HG02852 (cell line): ENCODE measurements around the gene SGSH.
A peak's percentile ranks its signal among the peaks of the same experiment; 100 is the strongest.
"Not testable (repeated sequence)": the region's sequence is repeated elsewhere in the genome, so short reads cannot be mapped to it uniquely, and the experiment has no call there.

Experiments
- ATAC-seq: cut with Tn5 transposase; IDR thresholded peaks from one replicate; pipeline ENCODE4 v1.9.1; 2021; ENCODE audit warnings: mild to moderate bottlenecking, moderate library complexity; ENCODE audit not compliant: unreplicated experiment

The SGSH gene

GRCh38 chr17:80220054-80220735, at the start of gene SGSH, which contains the start of gene SLC26A11:
SGSH (minus strand) TSS chr17:80220333; CDS start chr17:80220313, 20 bp downstream.
SLC26A11 (plus strand) TSS chr17:80220427; CDS start chr17:80221561, 1,134 bp downstream.
- ATAC-seq: peak; percentile 49

- no peak for ATAC-seq
These were observed 49.3 kb upstream of the SGSH start for GRCh38 chr17:80269405-80269807.

GRCh38 chr17:80268427-80268826, 48.3 kb upstream of the SGSH start:
- no peak for ATAC-seq

DNA sequence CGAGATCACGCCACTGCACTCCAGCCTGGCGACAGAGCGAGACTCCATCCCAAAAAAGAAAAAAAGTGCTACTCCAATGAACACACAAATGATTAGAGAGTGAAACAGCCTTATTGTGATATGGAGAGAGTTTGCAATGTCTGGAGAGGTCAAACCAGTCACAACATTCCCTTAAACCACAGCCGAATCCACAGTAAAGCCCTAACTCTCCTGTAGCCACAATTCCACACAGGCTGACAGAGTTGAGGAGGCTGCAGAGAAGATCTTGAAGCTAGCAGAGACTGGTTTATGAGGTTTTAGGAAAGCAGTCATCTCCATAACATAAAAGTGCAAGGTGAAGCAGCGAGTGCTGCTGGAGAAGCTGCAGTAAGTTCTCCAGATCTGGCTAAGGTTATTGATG, 47.3 kb upstream of the SGSH start:
- ATAC-seq: no peak

DNA sequence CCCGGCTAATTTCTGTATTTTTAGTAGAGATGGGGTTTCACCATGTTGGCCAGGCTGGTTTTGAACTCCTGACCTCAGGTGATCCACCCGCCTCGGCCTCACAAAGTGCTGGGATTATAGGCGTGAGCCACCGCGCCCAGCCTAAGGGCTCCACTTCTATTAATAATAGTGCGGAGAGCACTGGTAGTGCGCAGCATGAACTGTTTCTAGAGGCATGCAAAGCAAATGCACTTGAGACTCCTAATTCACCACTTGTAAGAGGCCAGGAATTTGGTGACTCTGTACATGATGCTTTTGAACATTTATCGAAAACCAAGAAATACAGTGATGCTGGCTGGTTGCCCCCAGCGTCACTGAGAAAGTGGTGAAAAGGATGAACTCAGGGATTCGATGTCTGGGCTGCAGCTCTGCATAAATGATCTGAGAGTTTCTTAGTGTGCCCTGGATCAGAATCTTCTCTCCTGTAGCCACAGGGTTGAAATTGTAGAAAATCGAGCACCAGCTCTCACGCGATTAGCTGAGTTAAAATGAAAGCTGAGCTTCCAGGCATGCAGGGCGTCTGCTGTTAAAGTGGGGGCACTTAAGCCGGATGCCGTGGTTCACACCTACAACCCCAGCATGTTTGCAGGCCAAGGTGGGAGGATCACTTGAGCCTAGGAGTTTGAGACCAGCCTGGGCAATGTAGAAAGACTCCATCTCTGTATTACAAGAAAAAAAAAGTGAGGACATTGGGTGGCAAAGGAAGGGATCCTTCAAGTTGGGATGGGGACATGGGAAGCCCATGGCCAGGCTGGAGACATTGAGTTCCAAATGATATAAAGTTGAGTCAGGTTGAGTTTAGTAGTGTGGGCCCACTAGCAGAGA, 45.3 kb upstream of the SGSH start:
- ATAC-seq: no peak

- no peak for ATAC-seq
These were observed 44.3 kb upstream of the SGSH start for GRCh38 chr17:80264205-80265075.

GRCh38 chr17:80263253-80264204, 43.4 kb upstream of the SGSH start:
- peak; percentile 50 for ATAC-seq

DNA sequence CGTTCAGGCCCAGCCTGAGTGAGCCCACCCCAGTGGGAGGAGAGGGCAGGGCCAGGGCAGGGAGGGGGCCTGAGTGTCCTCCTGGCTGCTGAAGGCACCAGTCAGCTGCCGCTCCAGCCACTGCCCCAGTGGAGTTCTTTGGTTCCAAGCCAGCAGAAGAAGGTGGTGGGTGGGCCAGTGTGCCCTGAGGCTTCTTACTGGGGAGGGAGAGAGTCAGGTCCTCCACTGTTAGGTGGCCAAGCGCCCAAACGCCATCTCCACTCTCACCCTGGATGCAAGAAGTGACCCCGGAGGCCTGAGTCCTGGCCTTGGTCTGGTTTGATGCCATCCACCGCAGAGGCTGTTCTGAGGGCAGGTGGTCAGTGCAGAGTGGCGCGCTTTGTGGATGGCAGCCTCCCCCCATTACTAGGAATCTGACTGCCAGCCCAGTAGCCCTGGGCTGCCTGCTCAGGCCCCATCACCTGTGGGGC, 42.7 kb upstream of the SGSH start:
- ATAC-seq: no peak

GRCh38 chr17:80262291-80262690, 42.2 kb upstream of the SGSH start:
- no peak for ATAC-seq

DNA sequence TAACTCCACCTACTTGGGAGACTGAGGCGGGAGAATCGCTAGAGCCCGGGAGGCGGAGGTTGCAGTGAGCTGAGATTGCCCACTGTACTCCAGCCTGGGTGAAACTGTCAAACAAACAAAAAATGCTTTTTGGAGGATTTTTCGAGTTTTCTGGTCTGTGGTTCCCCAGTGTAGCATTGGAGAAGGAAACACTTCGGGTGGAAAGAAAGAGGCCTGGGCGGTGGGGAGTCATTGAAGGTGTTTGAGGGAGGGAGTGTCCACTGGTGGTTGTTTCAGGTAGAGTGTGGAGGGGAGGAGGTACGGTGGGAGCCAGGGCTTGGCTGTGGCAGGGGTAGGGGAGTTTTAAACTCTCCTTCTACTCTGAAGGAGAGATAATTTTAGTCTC, 41.8 kb upstream of the SGSH start:
- no peak for ATAC-seq

GRCh38 chr17:80261159-80261894, 41.2 kb upstream of the SGSH start:
- no peak for ATAC-seq

DNA sequence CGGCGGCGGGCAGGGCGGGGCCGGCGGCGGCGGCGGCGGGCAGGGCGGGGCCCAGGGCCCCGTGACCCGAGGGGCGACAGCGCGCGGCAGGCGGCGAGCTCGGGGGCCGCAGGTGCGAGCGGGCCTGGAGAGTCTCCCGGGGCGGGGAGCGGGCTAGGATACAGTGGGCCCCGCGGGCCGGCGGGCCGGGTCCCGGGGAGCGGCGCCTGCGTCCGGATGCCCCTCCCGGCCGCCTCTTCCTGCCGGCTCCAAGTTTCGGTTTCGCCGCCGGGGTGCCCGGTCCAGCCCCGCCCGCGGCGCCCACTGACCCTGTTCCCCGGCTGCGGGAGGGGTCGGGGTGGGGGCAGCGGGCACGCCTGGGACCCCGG, 40.6 kb upstream of the SGSH start, which contains the start of gene RNF213:
Gene RNF213 (plus strand): TSS at position 62 of the 368 bp plus-strand sequence. CDS start 2,830 bp downstream, outside the sequence.
- ATAC-seq: no peak

DNA sequence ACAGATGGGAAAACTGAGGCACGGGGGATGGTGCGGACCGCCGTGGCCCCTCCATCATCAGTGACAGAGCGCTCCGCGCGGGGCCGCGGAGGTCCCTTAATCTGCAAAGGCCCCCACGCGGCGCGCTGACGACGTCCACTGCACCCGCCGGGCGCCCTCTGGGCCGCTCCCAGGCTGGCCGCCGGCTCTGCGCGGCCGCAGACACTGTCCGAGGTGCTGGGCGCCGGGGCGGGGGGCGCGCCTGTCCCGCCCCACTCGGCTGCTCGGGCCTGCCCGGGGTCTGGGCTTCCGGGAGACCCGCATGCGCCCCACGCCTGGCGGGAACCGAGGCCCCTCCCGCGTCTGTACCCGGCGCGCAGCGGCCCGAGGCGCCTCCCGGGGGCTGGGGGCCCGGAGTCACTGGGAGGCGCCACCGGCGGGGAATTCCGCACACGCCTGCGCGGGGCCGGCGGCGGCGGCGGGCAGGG, 40.0 kb upstream of the SGSH start:
- ATAC-seq: peak; percentile 38

GRCh38 chr17:80259457-80260068, 39.4 kb upstream of the SGSH start:
- no peak for ATAC-seq

- not testable (repeated sequence) for ATAC-seq
These were observed 38.2 kb upstream of the SGSH start for GRCh38 chr17:80258296-80258695.

- ATAC-seq: no peak
These were observed 37.6 kb upstream of the SGSH start for GRCh38 chr17:80257716-80258213.

DNA sequence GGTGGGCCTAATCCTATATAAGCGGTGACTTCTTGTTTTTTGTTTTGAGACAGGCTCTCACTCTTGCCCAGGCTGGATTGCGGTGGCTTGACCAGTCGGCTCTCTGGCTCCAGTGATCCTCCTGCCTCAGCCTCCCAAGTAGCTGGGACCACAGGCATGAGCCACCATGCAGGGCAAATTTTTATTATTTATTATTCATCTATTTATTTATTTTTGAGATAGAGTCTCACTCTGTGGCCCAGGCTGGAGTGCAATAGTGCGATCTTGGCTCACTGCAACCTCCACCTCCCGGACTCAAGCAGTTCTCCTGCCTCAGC, 35.9 kb upstream of the SGSH start:
- ATAC-seq: no peak

DNA sequence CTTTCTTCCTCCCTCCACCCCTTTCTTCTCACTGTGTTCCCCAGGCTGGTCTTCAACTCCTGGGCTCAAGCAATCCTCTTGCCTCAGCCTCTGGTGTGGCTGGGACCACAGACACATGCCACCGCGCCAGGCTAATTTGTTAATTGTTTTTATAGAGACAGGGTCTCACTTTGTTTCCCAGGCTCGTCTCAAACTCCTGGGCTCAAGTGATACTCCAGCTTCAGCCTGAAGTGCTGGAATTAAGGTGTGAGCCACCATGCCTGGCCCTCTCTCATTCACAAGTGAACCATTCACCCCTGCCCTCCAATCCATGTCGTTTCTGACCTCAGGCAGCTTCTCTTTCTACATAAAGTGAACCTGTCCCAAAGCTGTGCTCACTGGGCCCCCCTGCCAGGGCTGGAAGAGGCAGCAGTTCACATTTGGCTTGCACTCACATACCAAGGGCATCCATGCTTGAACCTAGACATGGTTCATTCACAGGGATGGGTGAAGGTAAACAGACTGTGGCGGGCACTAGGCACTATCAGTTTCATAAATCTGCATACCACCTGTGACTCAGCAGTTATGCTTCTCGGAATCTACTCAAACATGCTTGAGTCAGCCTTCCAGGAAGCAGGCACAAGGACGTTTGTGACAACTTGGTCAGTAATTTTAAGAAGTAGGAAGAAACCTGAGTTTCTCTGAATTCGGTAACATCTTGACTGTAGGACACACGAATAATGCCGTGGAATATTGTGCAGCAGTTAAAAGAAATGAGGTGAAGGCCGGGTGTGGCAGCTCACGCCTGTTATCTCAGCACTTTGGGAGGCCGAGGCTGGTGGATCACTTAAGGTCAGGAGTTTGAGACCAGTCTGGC, 34.5 kb upstream of the SGSH start:
- no peak for ATAC-seq
